Measurements from ENCODE around the gene FBXL16.

DNA sequence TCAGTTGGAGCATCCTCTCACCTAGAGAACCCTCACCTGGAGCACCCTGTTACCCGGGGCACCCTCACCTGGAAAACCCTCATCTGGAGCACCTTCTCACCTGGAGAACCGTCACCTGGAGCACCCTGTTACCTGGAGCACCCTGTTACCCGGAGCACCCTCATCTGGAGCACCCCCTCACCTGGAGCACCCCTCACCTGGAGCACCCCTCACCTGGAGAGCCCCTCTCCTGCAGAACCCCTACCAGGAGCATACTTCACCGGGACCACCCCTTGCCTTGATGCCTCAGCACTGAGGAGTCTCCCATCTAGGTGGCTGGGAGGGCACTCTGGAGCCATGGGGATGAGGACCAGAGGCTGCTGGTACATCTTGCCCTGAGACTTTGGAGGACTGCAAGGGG, 3.4 kb upstream of the FBXL16 start:
- TF ChIP-seq, protein P1, sequence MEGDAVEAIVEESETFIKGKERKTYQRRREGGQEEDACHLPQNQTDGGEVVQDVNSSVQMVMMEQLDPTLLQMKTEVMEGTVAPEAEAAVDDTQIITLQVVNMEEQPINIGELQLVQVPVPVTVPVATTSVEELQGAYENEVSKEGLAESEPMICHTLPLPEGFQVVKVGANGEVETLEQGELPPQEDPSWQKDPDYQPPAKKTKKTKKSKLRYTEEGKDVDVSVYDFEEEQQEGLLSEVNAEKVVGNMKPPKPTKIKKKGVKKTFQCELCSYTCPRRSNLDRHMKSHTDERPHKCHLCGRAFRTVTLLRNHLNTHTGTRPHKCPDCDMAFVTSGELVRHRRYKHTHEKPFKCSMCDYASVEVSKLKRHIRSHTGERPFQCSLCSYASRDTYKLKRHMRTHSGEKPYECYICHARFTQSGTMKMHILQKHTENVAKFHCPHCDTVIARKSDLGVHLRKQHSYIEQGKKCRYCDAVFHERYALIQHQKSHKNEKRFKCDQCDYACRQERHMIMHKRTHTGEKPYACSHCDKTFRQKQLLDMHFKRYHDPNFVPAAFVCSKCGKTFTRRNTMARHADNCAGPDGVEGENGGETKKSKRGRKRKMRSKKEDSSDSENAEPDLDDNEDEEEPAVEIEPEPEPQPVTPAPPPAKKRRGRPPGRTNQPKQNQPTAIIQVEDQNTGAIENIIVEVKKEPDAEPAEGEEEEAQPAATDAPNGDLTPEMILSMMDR (IDR thresholded peaks at IDR 0.05): no peak
- TF ChIP-seq POLR2AphosphoS5 (IDR thresholded peaks at IDR 0.05): no peak

All from suprapubic skin (tissue), 3 donors.